Endothelial cell of umbilical vein (primary cell): Measurements from ENCODE around the gene CTXND1.

Source experiments
- EZH2 ChIP-seq: IDR thresholded peaks from 2 replicates; pipeline ENCODE4 v1.6.1; 2012; ENCODE audit warnings: borderline replicate concordance, low read depth, mild to moderate bottlenecking, moderate library complexity, low read length, inconsistent platforms; ENCODE audit not compliant: severe bottlenecking
- MYC ChIP-seq: IDR thresholded peaks from one replicate; pipeline ENCODE4 v1.6.1; 2011; ENCODE audit warnings: mild to moderate bottlenecking, low read depth, low read length
- POLR2A ChIP-seq: IDR thresholded peaks from 2 replicates; pipeline ENCODE4 v1.6.1; 2012; ENCODE audit warnings: low read depth, mild to moderate bottlenecking, control low read depth, low read length
- TF ChIP-seq, protein P1 (sequence below), 2 donors: IDR thresholded peaks; 1 replicate in 1 of 2; 2 replicates in 1 of 2; pipeline ENCODE4 v1.5.1; 2011; ENCODE audit warnings: low read length in 2 of 2, mild to moderate bottlenecking in 2 of 2, moderate library complexity in 2 of 2, control low read depth in 1 of 2, inconsistent platforms in 1 of 2, low read depth in 1 of 2; ENCODE audit not compliant: insufficient read depth in 1 of 2; ENCODE audit errors: extremely low read depth in 1 of 2
- TF ChIP-seq, protein P2 (sequence below): IDR thresholded peaks from 2 replicates; pipeline ENCODE4 v1.6.1; 2011; ENCODE audit not compliant: insufficient read depth, insufficient read length

DNA sequence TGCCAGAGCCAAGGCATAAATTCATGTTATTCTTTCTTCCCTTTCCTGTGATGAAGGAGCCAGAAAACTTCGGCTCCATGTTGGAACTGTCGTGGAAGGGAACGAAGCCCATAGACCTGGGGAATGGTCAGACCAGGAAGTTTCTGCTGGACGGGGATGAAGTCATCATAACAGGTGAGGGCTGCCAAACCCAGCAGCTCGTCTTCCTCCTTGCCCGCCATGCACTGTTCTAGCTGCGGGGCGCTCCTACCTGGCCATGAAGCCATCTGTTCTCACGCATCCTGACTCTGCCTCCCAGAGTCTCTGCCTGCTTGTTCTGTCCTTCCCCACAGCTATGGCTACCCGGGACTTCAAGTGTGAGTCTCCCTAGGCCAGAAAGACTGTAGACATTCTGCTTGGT, 71.0 kb downstream of the CTXND1 start:
- TF ChIP-seq, protein P1, sequence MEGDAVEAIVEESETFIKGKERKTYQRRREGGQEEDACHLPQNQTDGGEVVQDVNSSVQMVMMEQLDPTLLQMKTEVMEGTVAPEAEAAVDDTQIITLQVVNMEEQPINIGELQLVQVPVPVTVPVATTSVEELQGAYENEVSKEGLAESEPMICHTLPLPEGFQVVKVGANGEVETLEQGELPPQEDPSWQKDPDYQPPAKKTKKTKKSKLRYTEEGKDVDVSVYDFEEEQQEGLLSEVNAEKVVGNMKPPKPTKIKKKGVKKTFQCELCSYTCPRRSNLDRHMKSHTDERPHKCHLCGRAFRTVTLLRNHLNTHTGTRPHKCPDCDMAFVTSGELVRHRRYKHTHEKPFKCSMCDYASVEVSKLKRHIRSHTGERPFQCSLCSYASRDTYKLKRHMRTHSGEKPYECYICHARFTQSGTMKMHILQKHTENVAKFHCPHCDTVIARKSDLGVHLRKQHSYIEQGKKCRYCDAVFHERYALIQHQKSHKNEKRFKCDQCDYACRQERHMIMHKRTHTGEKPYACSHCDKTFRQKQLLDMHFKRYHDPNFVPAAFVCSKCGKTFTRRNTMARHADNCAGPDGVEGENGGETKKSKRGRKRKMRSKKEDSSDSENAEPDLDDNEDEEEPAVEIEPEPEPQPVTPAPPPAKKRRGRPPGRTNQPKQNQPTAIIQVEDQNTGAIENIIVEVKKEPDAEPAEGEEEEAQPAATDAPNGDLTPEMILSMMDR (IDR thresholded peaks at IDR 0.05; ENCODE audit: extremely low read depth in 1 of 2, insufficient read depth in 1 of 2, low read depth in 1 of 2, low read length in 2 of 2), result no peak
- no peak for TF ChIP-seq EZH2
- no peak for TF ChIP-seq POLR2A
- TF ChIP-seq, protein P2, sequence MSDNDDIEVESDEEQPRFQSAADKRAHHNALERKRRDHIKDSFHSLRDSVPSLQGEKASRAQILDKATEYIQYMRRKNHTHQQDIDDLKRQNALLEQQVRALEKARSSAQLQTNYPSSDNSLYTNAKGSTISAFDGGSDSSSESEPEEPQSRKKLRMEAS, result no peak
- TF ChIP-seq MYC, result no peak
